Measurements from ENCODE around the gene TPX2.
A peak's percentile ranks its signal among the peaks of the same experiment; 100 is the strongest.

The TPX2 gene

GRCh38 chr20:31707258-31707615, 31.9 kb upstream of the TPX2 start:
- peaks cover 11 to 68% (median 63%) of the 10 kb centered on the region in 5 donors for H3K4me1 ChIP-seq (ENCODE audit: control insufficient read depth in 5 of 5, insufficient read depth in 5 of 5, low read length in 5 of 5)
- H3K36me3 ChIP-seq (ENCODE audit: control insufficient read depth in 5 of 5, insufficient read depth in 5 of 5, low read length in 5 of 5): peaks cover 11 to 43% (median 25%) of the 10 kb centered on the region in 5 donors
- no peak overlapping the region for H3K9ac ChIP-seq (ENCODE audit: low read length in 5 of 5)
- H3K4me3 ChIP-seq (ENCODE audit: low read depth in 1 of 5, low read length in 5 of 5): no peak overlapping the region
- H3K27ac ChIP-seq (ENCODE audit: low read depth, low read length): no peak overlapping the region
- H3K9me3 ChIP-seq (ENCODE audit: control insufficient read depth in 5 of 5, low read length in 5 of 5): no peaks in the 10 kb centered on the region
- H3K27me3 ChIP-seq (ENCODE audit: control insufficient read depth in 5 of 5, insufficient read depth in 4 of 5, low read length in 5 of 5): no peaks in the 10 kb centered on the region

DNA sequence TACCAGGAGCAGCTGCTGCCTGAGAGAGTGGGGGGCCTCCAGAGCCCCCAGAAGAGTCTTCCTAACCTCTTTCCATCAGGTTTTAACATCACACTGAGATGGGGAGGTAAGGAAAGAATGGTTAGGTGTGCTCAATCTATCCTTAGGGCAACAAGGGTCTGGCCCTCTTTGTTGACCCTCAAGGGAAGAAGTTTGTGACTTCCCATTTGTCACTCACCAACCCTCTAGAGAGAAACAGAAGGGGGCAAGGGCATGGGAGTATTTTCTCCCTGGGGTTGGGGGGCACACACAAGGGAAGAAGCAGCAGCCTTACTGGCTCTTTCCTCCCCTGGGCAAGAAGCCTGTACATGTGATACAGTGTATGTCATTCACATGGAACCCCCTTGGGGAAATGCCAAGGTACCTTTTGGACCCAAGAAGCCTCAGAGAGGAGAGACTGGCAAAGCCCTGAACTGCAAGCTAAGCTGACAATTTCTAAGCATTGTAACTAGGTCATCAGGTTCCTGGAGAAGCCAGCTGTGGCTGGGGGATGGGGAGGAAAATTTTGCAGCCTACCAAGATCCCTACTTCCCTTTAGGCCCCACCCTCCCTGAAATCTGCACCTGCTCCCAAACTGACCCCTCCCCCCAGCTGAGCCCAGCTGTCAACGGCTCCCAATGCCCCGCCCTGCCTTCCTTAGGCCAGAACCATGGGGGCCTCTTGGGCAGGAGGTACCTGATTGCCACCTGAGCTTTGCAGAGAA, 30.9 kb upstream of the TPX2 start:
- Histone ChIP-seq H3K9ac (ENCODE audit: low read length in 5 of 5) (no peak overlapping the region), H3K4me1 (ENCODE audit: control insufficient read depth in 5 of 5, insufficient read depth in 5 of 5, low read length in 5 of 5) (peaks cover 17 to 77% (median 72%) of the 10 kb centered on the region in 5 donors), H3K4me3 (ENCODE audit: low read depth in 1 of 5, low read length in 5 of 5) (no peak overlapping the region), H3K27me3 (ENCODE audit: control insufficient read depth in 5 of 5, insufficient read depth in 4 of 5, low read length in 5 of 5) (no peaks in the 10 kb centered on the region), H3K9me3 (ENCODE audit: control insufficient read depth in 5 of 5, low read length in 5 of 5) (no peaks in the 10 kb centered on the region), H3K27ac (ENCODE audit: low read depth, low read length) (peak overlapping the region; percentile 66), H3K36me3 (ENCODE audit: control insufficient read depth in 5 of 5, insufficient read depth in 5 of 5, low read length in 5 of 5) (peaks cover 11 to 43% (median 25%) of the 10 kb centered on the region in 5 donors)

DNA sequence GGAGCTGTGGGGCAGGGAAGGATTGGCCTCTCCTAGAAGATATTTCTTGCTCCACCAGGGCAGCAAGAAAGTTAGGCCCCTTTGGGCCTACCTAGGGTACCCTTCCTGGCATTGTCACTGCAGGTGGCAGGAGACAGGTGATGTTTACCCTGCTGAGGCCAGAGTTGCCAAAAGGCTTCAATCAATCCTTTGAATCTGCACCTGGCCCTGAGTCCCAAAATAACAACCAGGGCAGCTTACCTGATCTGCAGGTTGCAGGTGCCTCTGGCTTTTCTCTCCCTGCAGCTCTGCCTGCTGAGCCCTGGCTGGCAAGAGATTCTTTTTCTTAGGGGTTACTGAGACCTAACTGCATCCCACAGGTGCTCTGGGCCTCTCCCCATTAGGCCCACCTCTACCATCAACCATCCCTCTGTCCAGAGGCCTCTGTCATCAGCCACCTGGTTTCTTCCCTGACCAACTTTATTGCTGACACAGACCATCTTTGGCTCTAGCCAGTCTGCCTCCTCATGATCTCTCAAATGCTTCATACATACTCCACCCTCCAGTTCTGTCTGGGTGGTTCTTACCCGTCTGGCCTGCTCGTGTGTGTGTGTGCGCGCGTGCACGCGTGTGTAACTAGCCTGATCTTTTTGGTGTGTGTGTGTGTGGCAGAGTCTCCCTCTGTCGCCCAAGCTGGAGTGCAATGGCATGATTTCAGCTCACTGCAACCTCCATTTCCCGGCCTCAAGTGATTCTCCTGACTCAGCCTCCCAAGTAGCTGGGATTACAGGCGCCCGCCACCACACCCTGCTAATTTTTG, 30.2 kb upstream of the TPX2 start:
- peaks cover 18 to 85% (median 80%) of the 10 kb centered on the region in 5 donors for H3K4me1 ChIP-seq (ENCODE audit: control insufficient read depth in 5 of 5, insufficient read depth in 5 of 5, low read length in 5 of 5)
- peak overlapping the region; percentile 66 for H3K27ac ChIP-seq (ENCODE audit: low read depth, low read length)
- H3K27me3 ChIP-seq (ENCODE audit: control insufficient read depth in 5 of 5, insufficient read depth in 4 of 5, low read length in 5 of 5): no peaks in the 10 kb centered on the region
- H3K9ac ChIP-seq (ENCODE audit: low read length in 5 of 5): no peak overlapping the region
- no peaks in the 10 kb centered on the region for H3K9me3 ChIP-seq (ENCODE audit: control insufficient read depth in 5 of 5, low read length in 5 of 5)
- peaks cover 11 to 44% (median 25%) of the 10 kb centered on the region in 5 donors for H3K36me3 ChIP-seq (ENCODE audit: control insufficient read depth in 5 of 5, insufficient read depth in 5 of 5, low read length in 5 of 5)
- H3K4me3 ChIP-seq (ENCODE audit: low read depth in 1 of 5, low read length in 5 of 5): no peak overlapping the region

DNA sequence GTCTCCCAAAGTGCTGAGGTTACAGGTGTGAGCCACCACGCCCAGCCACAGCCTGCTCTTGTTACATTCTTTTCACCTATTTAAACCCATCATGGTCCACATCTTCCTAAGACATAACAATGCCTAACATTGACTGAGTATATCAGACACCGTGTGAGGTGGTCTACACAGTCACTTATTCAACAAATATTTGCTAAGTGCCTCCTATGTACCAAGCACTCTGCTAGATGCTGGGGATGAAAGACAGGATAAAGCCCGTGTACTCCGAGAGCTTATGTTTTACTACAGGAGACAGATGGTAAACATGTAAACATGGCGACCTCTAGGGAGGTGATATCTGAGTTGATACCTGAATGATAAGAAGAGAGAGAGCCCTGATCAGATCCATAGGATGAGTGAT, 29.2 kb upstream of the TPX2 start:
- Histone ChIP-seq H3K27ac (ENCODE audit: low read depth, low read length) (no peak overlapping the region), H3K36me3 (ENCODE audit: control insufficient read depth in 5 of 5, insufficient read depth in 5 of 5, low read length in 5 of 5) (peaks cover 8 to 52% (median 30%) of the 10 kb centered on the region in 5 donors), H3K9me3 (ENCODE audit: control insufficient read depth in 5 of 5, low read length in 5 of 5) (no peaks in the 10 kb centered on the region), H3K4me3 (ENCODE audit: low read depth in 1 of 5, low read length in 5 of 5) (no peak overlapping the region), H3K9ac (ENCODE audit: low read length in 5 of 5) (peak overlapping the region in 1 of 5 donors; percentile 21), H3K27me3 (ENCODE audit: control insufficient read depth in 5 of 5, insufficient read depth in 4 of 5, low read length in 5 of 5) (no peaks in the 10 kb centered on the region), H3K4me1 (ENCODE audit: control insufficient read depth in 5 of 5, insufficient read depth in 5 of 5, low read length in 5 of 5) (peaks cover 20 to 85% (median 82%) of the 10 kb centered on the region in 5 donors)

DNA sequence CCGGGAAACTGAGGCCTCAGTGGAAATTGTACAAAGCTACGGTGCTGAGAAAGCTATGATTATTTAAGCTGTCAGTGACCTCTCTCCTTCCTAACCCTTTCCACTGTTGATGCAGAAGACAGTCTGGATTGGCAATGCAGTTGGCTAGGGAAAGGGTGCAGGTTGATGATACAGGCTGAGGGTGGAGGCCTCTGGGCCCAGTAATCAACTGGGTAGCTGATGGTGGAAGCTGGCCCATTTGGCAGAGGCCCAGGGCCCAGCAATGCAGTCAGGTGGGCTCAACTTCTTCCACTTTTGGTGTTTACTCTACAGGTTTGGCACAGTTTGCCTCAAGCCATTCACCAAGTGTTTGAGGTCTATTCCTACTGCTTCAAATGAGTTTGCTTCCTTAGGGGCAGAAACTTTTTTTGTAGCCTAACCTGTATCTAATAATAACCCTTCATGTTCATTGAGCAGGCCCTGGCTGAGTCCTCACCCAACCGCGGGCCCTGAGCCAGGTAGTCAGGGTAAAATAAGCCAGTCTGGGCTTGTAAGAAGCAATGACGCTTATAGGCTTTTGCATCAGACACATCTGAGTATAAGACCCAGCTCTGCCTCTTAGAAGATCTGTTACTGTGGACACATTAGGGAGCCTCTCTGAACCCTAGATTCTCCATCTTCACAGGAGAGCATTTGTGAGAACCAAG, 28.5 kb upstream of the TPX2 start:
- H3K9me3 ChIP-seq (ENCODE audit: control insufficient read depth in 5 of 5, low read length in 5 of 5): no peaks in the 10 kb centered on the region
- peak overlapping the region; percentile 60 for H3K27ac ChIP-seq (ENCODE audit: low read depth, low read length)
- no peak overlapping the region for H3K4me3 ChIP-seq (ENCODE audit: low read depth in 1 of 5, low read length in 5 of 5)
- H3K4me1 ChIP-seq (ENCODE audit: control insufficient read depth in 5 of 5, insufficient read depth in 5 of 5, low read length in 5 of 5): peaks cover 20 to 86% (median 80%) of the 10 kb centered on the region in 5 donors
- peak overlapping the region in 1 of 5 donors; percentile 60 for H3K9ac ChIP-seq (ENCODE audit: low read length in 5 of 5)
- peaks cover 8 to 53% (median 30%) of the 10 kb centered on the region in 5 donors for H3K36me3 ChIP-seq (ENCODE audit: control insufficient read depth in 5 of 5, insufficient read depth in 5 of 5, low read length in 5 of 5)
- no peaks in the 10 kb centered on the region for H3K27me3 ChIP-seq (ENCODE audit: control insufficient read depth in 5 of 5, insufficient read depth in 4 of 5, low read length in 5 of 5)

DNA sequence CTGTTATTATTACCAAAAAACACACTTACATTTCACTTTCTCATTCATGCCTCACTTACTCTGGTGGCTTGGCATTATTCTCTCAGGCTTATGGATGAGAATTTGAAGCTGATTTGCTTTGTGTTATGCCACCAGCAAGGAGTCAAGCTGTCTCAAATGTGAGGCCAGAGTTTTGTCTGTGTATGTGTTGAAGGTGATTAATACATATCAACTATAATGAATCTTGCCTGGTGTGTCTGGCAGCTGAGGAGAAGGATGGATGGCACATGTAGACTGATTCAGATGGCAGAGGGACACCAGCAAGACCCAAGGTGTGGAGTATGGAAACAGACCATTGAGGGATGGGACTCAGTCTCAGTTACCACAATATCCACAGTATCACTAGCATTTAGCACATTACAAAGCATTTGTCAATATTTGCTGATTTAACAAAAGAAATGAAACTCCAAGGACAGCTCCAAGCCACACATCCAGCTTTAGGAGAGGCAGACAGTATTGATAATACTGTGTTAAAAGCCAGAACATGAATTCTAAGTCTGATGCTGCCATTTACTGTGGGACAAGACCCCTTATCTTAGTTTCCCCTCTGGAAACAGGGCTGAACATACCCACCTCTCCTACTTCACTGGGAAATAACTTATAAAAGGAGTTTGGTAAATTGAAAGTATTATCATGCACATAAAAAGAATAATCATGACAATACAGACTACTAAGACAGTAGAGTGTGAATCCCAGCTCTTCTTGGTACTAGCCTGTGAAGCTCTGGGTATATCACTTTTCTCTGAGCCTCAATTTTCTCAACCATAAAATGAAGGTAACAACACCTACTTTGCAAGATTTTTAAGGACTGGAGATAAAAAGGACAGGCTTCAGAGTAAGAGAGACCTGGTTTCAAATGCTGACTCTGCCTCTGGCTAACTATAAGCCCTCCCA, 27.6 kb upstream of the TPX2 start:
- Histone ChIP-seq H3K4me1 (ENCODE audit: control insufficient read depth in 5 of 5, insufficient read depth in 5 of 5, low read length in 5 of 5) (peaks cover 20 to 86% (median 79%) of the 10 kb centered on the region in 5 donors), H3K9me3 (ENCODE audit: control insufficient read depth in 5 of 5, low read length in 5 of 5) (no peaks in the 10 kb centered on the region), H3K36me3 (ENCODE audit: control insufficient read depth in 5 of 5, insufficient read depth in 5 of 5, low read length in 5 of 5) (peaks cover 5 to 44% (median 22%) of the 10 kb centered on the region in 5 donors), H3K27ac (ENCODE audit: low read depth, low read length) (peak overlapping the region; percentile 60), H3K9ac (ENCODE audit: low read length in 5 of 5) (peak overlapping the region; percentile 6 to 63 (median 42)), H3K27me3 (ENCODE audit: control insufficient read depth in 5 of 5, insufficient read depth in 4 of 5, low read length in 5 of 5) (no peaks in the 10 kb centered on the region), H3K4me3 (ENCODE audit: low read depth in 1 of 5, low read length in 5 of 5) (peak overlapping the region in 2 of 5 donors; percentile 12 to 26)

GRCh38 chr20:31712112-31712553, 27.0 kb upstream of the TPX2 start:
- Histone ChIP-seq H3K4me1 (ENCODE audit: control insufficient read depth in 5 of 5, insufficient read depth in 5 of 5, low read length in 5 of 5) (peaks cover 17 to 88% (median 79%) of the 10 kb centered on the region in 5 donors), H3K27me3 (ENCODE audit: control insufficient read depth in 5 of 5, insufficient read depth in 4 of 5, low read length in 5 of 5) (no peaks in the 10 kb centered on the region), H3K4me3 (ENCODE audit: low read depth in 1 of 5, low read length in 5 of 5) (peak overlapping the region in 2 of 5 donors; percentile 12 to 26), H3K27ac (ENCODE audit: low read depth, low read length) (peak overlapping the region; percentile 60), H3K9me3 (ENCODE audit: control insufficient read depth in 5 of 5, low read length in 5 of 5) (no peaks in the 10 kb centered on the region), H3K36me3 (ENCODE audit: control insufficient read depth in 5 of 5, insufficient read depth in 5 of 5, low read length in 5 of 5) (peaks cover 4 to 37% (median 16%) of the 10 kb centered on the region in 5 donors), H3K9ac (ENCODE audit: low read length in 5 of 5) (peak overlapping the region; percentile 6 to 63 (median 60))

DNA sequence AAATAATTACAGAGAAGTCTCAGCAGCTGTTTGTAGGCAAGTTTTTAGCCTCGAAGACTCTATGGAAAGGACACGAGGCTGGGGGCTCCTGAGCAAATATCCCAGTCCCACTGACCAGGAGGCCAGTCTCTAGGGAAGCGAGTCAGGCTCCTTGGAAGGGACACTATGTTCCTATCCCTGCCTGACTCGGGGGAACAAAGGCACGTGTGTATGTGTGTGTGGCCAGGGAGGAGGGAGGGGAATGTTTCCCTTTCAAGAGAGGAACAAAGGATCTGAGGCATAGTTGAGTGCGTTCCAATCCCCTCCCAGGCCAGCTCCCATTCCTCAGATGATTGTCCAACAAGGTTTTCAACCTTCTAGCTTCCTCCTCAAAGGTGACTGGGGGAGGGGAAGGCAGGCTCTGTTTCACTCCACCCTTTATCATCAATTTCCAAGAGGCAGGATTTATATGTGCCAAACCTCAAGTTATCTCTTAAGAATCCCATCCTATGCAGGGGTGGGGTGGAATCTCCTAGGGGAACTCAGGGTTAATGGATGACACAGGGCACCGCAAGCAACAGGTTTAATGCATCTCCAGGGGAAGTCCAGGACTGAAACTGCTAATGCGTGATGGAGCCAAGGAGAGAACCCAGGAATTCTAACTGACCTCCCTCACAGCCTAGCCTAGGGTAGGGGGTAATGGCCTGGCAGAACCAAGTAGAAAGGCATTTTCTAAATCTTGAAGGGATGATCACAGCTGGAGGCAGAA, 26.4 kb upstream of the TPX2 start:
- peak overlapping the region; percentile 12 to 63 (median 48) for H3K9ac ChIP-seq (ENCODE audit: low read length in 5 of 5)
- no peaks in the 10 kb centered on the region for H3K27me3 ChIP-seq (ENCODE audit: control insufficient read depth in 5 of 5, insufficient read depth in 4 of 5, low read length in 5 of 5)

More for the DNA sequence above, 26.4 kb upstream of the TPX2 start:
- Histone ChIP-seq H3K4me1 (ENCODE audit: control insufficient read depth in 5 of 5, insufficient read depth in 5 of 5, low read length in 5 of 5) (peaks cover 17 to 93% (median 81%) of the 10 kb centered on the region in 5 donors), H3K9me3 (ENCODE audit: control insufficient read depth in 5 of 5, low read length in 5 of 5) (no peaks in the 10 kb centered on the region), H3K4me3 (ENCODE audit: low read depth in 1 of 5, low read length in 5 of 5) (peak overlapping the region in 4 of 5 donors; percentile 49 to 52 (median 49)), H3K27ac (ENCODE audit: low read depth, low read length) (peak overlapping the region; percentile 60), H3K36me3 (ENCODE audit: control insufficient read depth in 5 of 5, insufficient read depth in 5 of 5, low read length in 5 of 5) (peaks cover 3 to 34% (median 14%) of the 10 kb centered on the region in 5 donors)
